ENCODE results near the gene ITCH. TPM values are rescaled to one million over a fixed set of nuclear protein-coding genes. Genes with fewer than 3 reads are reported as not detected.
"Not testable (repeated sequence)": the region's sequence is repeated elsewhere in the genome, so short reads cannot be mapped to it uniquely, and the experiment has no call there.

Gene ITCH
- polyA plus RNA-seq, 4 donors, result 32.0 to 52.4 (median 47.0) TPM

DNA sequence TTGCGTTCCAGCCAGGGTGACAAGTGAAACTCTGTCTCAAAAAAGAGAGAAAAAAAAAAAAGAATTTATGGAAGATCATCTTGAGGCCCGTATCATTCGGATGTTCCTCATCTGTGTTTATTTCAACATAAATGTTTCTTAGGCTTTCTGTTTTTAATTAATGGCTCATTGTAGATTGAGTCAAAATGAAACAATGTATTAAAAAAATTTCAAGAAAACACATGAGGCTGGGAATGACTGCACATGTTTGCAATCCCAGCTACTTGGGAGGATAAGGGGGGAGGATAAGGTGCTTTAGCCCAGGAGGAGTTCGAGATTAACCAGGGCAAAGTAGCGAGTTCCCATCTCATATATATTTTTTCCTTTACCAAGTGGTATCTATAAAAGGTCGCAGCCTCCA is 47.3 kb downstream of the ITCH start:
- no peak for DNase-seq (ENCODE audit: low read depth in 4 of 4, low spot score in 3 of 4)

DNA sequence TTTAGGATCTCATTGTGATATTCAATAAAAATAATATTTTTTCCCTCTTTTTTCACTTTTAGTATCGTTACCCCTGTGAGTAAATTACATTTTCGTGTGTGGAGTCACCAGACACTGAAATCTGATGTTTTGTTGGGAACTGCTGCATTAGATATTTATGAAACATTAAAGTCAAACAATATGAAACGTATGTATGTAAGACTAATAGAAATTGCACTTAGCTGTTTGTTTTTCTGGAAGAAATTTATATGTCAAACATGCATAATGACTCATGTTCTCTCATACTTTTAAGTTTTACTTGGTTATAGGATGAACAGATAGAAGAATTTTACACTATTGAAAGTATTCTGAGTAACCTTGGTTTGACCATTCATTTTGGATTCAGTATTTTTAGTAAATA is 49.4 kb downstream of the ITCH start:
- no peak for DNase-seq (ENCODE audit: low read depth in 4 of 4, low spot score in 3 of 4)

DNA sequence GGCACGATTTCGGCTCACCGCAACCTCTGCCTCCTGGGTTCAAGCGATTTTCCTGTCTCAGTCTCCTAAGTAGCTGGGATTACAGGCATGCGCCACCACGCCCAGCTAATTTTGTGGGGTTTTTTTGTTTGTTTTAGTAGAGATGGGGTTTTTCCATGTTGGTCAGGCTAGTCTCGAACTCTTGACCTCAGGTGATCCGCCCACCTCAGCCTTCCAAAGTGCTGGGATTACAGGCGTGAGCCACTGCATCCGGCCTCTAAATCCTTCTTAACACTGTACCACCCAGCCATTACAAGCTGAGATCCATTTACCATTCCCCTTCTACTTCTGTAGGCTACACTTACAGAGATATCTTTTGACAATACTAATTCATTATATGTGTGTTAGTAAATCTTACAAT is 51.5 kb downstream of the ITCH start:
- not testable (repeated sequence) for DNase-seq (ENCODE audit: low read depth in 4 of 4, low spot score in 3 of 4)

DNA sequence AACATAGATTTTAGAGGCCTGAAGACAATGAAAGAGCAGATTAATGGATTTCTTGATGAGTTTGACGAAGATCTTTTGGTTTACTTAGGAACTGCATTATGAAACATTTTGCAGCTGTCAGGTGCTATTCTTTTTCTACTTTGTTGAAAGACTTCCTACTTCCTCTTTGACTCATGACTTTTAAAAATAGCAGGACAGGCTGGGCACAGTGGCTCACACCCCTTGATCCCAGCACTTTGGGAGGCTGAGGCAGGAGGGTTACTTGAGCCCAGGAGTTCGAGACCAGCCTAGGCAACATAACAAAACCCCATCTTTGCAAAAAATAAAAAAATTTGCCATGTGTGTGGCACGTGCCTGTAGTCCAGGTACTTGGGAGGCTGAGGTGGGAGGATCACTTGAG is 52.0 kb downstream of the ITCH start:
- DNase-seq (ENCODE audit: low read depth in 4 of 4, low spot score in 3 of 4), result no peak

DNA sequence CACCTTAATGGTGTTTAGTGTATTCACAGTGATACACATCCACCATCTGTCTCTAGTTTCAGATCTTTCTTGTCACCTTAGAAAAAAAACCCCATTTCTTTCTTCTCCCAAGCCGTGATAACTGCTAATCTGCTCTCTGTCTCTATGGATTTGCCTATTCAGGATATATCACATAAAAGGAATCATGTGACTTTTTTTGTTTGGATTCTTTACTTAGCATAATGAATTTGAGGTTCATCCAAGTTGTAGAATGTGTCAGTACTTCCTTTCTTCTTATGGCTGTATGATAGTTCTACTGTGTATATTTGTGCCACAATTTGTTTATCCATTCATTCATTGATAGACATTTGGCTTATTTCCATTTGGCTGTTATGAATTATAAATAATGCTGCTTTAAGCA is 57.1 kb downstream of the ITCH start:
- no peak for DNase-seq (ENCODE audit: low read depth in 4 of 4, low spot score in 3 of 4)

DNA sequence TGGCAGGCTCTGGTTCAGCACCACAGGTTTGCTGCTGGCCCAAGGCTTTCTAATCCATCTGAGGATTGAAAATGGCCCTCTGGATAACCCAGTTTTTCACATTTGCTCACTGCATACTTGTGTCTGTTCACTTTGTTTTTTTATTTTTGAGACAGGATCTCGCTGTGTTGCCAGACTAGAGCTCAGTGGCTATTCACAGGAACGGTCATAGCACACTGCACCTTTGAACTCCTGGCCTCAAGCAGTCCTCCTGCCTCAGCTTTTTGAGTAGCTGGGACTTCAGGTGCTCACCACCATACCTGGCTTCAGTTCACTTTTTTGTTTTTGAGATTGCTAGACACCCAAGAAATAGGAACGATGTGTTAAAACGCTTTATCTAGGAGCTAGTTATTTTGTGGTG is 57.9 kb downstream of the ITCH start:
- no peak for DNase-seq (ENCODE audit: low read depth in 4 of 4, low spot score in 3 of 4)

DNA sequence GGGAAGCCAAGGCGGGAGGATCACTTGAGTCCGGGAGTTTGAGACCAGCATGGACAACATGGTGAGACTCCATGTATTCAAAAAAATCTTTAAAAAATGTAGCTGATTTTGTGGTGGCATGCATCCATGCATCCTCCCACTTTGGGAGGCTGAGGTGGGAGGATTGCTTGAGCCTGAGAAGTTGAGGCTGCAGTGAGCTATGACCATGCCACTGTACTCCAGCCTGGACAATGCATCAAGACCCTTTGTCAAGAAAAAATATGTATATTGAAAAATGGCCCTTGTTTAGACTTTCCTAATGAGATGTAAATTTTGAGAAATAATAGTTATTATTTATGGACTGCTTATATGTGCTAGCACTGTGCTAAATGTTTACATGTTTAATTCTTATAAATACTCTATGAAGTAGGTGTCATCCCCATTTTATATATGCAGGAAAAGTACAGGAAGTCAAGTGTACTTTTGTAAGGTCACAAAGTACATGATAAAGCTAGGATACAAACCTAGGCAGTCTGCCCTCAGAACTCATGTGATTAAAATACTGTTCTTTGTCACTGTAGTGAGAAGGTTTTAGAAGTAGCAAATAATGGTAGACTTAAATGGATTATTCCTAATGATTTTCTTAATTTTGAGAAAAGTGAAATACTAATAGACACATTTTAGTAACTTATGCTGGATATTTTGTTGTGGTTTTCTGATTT is 58.8 kb downstream of the ITCH start:
- DNase-seq (ENCODE audit: low read depth in 4 of 4, low spot score in 3 of 4), result no peak

DNA sequence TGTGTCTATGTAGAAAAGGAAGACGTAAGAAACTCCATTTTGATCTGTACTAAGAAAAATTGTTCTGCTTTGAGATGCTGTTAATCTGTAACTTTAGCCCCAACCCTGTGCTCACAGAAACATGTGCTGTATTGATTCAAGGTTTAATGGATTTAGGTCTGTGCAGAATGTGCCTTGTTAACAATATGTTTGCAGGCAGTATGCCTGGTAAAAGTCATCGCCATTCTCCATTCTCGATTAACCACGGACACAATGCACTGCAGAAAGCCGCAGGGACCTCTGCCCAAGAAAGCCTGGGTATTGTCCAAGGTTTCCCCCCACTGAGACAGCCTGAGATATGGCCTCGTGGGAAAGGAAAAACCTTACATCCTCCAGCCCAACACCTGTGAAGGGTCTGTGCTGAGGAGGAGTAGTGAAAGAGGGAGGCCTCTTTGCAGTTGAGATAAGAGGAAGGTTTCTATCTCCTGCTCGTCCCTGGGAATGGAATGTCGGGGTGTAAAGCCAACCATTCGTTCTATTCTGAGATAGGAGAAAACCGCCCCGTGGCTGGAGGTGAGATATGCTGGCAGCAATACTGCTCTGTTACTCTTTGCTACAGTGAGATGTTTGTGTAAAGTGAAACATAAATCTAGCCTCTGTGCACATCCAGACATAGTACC is 62.1 kb downstream of the ITCH start:
- DNase-seq (ENCODE audit: low read depth in 4 of 4, low spot score in 3 of 4), result not testable (repeated sequence)

DNA sequence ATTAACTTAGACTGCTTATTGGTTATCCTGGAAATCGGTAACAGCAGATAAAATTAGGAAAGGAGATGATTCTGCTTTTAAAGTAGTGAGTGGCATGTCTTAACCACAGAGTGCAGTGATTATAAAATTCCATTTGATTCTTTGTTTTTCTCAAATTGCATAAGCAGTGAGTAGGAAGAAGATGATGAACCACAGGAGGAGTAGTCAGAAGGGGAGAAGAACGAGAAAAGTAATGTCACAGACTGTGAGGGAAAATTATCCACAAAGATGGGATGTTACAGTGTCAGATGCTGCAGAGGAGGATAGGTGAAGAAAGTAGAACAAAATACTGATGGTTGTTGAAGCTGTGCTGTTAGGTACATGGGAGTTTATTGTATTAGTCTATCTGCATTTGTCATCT is 63.0 kb downstream of the ITCH start:
- DNase-seq (ENCODE audit: low read depth in 4 of 4, low spot score in 3 of 4), result no peak

DNA sequence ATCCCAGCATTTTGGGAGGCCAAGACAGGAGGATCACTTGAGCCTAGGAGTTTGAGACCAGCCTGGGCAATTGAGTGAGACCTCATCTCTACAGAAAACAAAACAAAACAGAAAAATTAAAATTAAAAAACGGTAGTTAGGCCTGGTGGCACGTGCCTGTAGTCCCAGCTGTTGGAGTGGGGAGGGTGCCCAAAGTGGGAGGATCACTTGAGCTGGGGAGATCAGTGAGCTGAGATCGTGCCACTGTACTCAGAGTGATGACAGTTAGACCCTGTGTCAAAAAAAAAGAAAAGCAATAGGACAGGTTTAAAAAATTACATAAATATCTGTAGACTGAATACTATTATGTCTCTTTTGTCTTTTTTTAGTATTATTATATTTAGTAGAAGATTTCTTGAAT is 64.3 kb downstream of the ITCH start:
- no peak for DNase-seq (ENCODE audit: low read depth in 4 of 4, low spot score in 3 of 4)

DNA sequence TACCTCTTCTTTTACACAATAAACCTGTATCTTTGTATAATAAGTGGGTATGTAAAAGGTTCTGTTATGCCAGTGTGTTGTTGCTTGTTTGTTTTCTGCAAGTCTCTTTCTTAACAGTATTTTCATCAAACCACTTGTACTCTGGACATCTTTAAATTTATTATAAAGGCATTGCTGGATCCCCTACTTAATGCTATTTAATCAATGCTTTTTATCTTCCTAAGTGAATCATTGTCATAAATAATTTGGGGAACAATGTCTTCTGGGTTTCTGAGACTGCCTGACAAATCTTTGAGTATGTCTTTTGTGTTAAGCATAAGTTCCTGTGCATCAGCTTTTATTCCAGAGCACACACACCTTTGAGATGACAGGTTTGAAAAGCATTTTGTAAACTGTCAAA is 64.7 kb downstream of the ITCH start:
- DNase-seq (ENCODE audit: low read depth in 4 of 4, low spot score in 3 of 4), result no peak

DNA sequence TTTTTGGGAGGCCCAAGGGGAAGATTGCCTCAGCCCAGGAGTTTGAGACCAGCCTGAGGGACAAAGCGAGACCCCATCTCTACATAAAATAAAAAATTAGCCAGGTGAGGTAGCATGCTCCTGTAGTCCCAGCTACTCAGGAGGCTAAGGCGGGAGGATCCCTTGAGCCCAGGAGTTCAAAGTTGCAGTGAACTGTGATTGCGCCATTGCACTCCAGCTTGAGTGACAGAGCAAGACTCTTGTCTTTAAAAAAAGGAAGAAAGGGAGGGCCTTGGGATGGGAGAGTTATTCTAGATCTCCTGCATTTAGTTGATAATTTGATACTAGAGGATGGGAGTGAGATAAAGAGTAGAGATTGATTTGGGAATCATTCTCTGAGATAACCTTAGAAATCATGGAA is 68.1 kb downstream of the ITCH start:
- no peak for DNase-seq (ENCODE audit: low read depth in 4 of 4, low spot score in 3 of 4)

DNA sequence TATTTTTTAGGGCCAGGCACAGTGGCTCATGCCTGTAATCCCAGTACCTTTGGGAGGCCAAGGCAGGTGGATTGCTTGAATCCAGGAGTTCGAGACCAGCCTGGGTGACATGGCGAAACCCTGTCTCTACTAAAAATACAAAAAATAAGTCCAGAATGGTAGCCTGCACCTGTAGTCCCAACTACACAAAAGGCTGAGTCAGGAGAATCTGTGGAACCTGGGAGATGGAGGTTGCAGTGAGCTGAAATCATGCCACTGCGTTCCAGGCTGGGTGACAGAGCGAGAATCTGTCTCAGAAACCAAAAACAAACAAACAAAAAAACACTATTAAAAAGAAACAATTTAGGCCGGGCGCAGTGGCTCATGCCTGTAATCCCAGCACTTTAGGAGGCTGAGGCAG is 69.6 kb downstream of the ITCH start:
- not testable (repeated sequence) for DNase-seq (ENCODE audit: low read depth in 4 of 4, low spot score in 3 of 4)

DNA sequence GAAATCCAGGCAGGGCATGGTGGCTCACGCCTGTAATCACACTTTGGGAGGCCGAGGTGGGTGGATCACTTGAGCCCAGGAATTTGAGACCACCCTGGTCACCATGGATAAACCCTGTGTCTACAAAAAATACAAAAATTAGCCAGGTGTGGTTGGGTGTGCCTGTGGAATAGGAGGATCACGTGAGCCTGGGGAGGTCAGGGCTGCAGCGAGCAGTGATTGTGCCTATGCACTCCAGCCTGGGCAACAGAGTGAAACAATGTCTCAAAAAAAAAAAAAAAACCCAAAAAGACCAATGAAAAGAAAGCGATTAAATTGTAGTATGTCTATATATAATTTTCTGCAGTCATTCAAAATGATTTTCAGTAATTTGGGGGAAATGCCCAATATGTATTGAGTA is 70.3 kb downstream of the ITCH start:
- DNase-seq (ENCODE audit: low read depth in 4 of 4, low spot score in 3 of 4), result no peak

DNA sequence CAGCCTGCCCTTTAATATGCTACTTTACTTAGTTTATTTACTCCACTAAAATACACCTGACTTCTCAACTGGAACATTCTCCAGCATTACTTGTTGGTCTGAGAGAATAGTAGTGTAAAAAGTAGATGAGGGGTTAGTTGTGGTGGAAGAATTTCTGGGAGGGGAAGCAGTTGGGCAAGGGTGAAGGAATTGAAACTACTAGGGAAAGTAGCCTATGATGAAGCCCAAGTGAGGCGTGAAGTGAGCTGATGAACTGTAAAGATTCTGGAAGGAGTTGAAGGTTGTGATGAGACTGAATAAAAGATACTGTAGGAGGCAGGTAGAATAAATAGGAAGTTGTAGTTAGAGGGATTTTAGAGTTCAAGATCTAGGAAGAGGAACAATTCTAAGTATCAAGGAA is 72.5 kb downstream of the ITCH start:
- DNase-seq (ENCODE audit: low read depth in 4 of 4, low spot score in 3 of 4), result no peak

DNA sequence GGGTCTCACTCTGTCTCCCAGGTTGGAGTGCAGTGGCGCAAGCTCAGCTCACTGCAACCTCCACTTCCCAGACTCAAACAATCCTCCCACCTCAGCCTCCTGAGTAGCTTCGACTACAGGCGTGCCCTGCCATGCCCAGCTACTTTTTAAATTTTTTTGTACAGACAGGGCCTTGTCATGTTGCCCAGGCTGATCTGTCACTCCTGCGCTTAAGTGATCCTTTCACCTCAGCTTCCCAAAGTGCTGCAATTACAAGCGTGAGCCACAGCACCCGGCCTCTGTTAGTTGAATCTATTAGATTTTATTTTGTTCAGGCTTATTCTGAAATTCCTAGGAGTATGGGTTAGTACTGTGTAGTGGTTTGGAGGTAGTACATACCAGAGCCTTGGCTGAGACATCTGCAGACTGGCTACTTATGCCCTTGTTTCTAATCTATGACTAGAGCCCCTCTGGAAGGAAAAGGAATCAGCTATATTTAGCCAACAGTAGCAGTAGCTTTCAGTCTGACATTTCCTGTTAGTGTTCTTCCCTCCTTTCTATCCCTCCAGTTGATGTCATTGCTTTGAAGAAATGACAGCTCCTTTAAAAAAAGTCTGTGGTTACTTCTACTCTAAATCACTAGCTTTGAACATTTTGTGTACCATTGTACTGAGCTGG is 74.4 kb downstream of the ITCH start:
- DNase-seq (ENCODE audit: low read depth in 4 of 4, low spot score in 3 of 4), result no peak

DNA sequence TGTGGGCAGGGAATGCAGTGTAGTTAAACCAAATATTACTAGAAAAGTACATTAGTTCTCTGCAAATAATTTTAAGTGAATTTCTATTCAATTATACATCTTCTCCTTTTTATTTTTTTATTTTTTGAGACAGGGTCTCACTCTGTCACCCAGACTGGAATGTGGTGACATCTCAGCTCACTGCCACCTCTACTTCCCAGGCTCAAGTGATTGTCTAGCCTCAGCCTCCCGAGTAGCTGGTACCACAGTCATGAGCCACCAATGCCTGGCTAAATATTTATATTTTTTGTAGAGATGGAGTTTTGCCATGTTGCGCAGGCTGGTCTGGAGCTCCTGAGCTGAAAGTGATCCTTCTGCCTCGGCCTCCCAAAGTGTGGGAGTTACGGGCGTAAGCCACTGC is 76.1 kb downstream of the ITCH start:
- no peak for DNase-seq (ENCODE audit: low read depth in 4 of 4, low spot score in 3 of 4)

DNA sequence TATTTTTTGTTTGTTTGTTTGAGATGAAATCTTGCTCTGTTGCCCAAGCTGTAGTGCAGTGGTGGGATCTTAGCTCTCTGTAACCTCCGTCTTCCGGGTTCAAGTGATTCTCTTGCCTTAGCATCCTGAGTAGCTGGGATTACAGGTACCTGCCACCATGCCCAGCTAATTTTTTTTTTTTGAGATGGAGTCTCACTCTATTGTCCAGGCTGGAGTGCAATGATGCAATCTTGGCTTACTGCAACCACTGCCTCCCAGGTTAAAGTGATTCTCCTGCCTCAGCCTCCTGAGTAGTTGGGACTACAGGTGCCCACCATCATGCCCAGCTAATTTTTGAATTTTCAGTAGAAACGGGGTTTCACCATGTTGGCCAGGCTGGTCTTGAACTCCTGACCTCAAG is 78.3 kb downstream of the ITCH start:
- DNase-seq (ENCODE audit: low read depth in 4 of 4, low spot score in 3 of 4), result not testable (repeated sequence)

DNA sequence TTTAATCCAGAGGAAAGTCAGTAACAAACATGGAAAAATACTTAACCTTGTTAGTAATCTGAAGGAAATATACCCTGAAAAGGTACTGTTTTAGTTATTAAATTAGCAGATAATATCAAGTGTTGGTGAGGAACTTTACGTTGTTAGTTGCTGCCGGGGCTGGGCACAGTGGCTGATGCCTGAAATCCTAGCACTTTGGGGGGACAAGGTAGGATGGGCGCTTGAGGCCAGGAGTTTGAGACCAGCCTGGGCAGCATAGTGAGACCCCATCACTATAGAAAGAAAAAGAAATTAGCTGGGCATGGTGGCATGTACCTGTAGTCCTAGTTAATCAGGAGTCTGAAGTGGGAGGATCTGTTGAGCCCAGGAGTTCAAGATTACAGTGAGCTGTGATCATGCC is 80.5 kb downstream of the ITCH start:
- DNase-seq (ENCODE audit: low read depth in 4 of 4, low spot score in 3 of 4), result no peak

DNA sequence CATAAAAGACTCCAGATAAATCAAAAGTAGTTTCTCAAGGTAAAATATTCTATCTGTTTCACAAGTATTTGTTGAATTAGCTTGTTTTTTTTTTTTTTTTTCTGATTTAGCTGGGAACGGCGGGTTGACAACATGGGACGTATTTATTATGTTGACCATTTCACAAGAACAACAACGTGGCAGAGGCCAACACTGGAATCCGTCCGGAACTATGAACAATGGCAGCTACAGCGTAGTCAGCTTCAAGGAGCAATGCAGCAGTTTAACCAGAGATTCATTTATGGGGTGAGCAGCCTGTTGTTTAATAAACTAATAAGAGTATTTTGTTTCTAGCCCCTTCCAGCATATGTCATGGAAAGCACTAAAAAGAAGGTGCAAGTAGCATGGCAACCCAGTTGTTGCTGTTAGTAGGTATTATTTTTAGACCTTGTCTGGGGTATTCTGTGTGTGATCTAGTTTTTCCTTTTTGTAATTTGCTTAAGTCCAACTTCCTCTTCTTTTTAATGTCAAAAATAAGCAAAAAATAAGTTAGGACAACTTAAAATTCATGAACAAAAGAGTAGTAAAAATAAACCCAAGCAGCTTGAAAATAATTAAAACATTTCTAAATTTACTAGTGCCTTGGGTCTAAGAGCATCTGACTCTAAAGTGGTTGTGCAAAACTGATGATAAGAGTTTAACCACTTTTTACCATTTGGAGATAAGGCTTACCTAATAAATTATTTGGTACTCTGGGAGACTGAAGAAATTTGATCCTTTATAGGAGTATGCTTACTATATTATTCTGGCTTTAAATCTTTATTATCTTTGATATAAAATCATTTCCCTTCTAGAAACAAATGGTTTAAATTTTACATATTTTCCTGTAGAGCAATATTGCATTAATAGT is 82.3 kb downstream of the ITCH start:
- DNase-seq (ENCODE audit: low read depth in 4 of 4, low spot score in 3 of 4), result no peak

DNA sequence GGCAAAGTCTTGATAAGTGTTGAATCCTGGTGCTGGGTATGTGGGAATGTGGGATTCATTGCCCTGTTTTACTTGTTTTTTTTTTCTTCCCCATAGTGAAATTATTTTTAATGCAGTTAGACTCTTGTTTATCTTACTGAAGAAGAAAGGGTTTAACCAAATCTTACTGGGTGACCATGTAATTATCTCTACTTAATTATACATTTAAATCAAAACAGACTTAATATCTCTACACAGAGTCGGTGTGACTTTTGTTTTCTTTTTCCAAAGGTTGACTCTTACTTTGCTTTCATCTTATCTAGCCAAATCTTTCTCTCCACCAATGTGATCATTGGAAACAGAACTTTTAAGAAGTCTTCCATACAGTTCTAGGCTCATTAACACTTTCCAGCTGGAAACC is 85.4 kb downstream of the ITCH start:
- DNase-seq (ENCODE audit: low read depth in 4 of 4, low spot score in 3 of 4), result no peak
